Stimulated activated CD4-positive, alpha-beta T cell treated with anti-CD3 and anti-CD28 coated beads, Interleukin-4, amount 100 ng/mL, for 48 hours (primary cell): ENCODE data around the gene COG1.

Experiments
- DNase-seq, 2 donors: peaks; one replicate each; pipeline ENCODE4 v3.0.0-alpha.2; 2020; ENCODE audit warnings: low read depth in 2 of 2

COG1 gene

DNA sequence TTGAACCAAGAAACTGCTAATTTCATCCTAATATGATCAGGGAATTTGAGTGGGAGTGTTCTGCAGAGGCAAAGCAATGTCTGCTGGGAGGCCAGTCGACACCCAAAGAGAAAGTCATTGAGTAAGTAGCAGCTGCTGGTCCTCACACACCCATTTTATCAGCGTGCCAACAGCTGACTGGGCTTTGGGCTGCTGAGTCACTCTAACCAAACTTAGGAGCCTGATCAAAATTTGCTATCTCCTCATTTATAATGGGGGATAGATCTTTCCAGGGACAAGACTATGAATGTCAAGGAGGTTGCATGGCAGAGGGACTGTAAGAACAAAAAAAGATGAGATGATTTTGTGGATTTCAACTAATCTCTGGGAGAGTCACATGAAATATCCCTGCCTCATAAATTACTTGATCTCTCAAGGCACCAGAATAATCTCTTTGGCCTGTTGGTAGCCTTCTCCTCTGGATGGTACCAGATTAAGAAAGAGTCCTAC lies 35.9 kb downstream of the COG1 start:
- peak in 1 of 2 donors; percentile 10 for DNase-seq

DNA sequence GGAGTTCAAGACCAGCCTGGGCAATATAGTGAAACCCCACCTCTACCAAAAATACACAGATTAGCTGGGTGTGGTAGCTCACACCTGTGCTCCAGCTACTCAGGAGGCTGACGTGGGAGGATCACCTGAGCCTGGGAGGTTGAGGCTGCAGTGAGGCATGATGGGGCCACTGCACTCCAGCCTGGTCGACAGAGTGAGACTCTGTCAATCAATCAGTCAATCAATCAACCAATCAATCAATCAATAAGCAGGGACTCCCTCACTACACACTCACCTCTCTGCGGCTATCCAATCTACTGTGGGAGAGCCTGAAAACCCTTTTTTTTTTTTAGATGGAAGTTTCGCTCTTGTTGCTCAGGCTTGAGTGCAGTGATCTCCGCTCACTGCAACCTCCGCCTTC lies 37.2 kb downstream of the COG1 start:
- DNase-seq = no peak

DNA sequence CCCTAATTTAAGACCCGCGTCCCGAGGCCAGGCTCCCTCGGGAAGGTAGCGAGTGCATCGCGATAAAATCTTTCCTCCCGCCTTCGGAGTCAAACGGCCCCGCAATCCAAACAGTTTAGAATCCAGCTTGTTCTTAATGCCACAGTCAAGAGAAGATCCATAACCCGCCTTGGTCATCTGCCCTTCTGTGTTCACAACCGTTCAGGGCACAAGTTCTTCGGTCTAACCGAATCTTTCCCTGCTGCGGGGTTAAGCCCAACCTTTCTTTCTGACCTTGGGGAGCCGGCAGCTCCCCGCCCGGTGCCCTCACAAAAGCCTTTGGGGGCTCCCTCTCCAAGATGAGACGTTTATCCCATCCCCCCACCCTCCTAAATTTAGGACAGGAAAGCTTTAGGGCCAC lies 38.5 kb downstream of the COG1 start:
- DNase-seq = no peak

- peak; percentile 94 to 97 for DNase-seq
Observed at GRCh38 chr17:73231841-73232586, 39.2 kb downstream of the COG1 start.

GRCh38 chr17:73232587-73233373 lies 39.9 kb downstream of the COG1 start:
- DNase-seq = peak in 1 of 2 donors; percentile 19

DNA sequence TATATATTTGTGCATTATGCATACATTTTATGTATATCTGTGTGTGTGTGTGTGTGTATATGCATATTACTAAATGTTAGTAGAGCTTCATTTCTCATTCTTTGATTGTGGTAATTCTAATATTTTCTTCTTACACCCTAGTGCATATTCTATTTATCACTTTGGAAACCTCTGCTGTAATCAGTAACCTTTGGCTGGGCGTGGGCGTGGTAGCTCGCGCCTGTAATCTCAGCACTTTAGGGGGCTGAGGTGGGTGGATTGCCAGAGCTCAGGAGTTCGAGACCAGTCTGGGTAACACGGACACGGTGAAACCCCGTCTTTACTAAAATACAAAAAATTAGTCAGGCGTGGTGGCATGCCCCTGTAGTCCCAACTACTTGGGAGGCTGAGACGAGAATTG lies 41.9 kb downstream of the COG1 start:
- DNase-seq = no peak

DNA sequence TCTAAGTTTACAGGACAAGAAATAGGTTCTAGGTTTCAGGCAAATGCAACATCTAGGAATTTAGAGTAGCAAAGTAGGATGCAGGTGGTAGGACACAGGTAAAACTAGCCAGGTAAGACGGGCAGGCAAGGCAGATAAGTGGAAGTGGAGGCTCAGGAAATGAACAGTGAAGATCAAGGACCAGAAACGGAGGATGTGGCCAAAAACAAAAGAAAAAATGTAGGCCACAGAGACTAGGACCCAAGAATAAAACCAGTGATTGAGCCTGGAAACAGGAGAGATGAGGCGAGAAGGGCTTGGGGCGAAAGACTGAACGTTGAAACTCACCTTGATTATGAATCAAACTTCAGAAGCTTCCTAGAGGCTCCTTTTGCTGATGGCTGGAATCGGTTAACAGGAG lies 44.9 kb downstream of the COG1 start:
- DNase-seq = no peak

DNA sequence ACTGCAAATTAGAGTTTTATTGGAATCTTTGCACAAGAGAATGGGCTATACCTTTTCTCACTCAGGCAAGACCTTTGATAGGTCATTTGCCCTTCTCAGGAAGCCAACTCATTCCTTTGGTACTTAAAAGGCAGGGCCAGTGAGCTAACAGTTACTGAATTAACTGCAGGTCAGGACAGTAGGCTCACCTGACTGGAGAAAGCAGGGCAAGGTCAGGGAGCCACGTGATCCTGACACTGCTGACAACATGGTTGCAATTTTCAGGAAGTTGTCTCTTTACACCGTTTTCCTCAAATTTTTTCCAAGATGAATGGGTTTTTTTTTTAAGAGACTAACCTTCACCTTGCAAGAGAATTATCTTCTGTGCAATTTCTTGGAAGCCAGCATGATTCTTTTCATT lies 47.7 kb downstream of the COG1 start:
- no peak for DNase-seq

DNA sequence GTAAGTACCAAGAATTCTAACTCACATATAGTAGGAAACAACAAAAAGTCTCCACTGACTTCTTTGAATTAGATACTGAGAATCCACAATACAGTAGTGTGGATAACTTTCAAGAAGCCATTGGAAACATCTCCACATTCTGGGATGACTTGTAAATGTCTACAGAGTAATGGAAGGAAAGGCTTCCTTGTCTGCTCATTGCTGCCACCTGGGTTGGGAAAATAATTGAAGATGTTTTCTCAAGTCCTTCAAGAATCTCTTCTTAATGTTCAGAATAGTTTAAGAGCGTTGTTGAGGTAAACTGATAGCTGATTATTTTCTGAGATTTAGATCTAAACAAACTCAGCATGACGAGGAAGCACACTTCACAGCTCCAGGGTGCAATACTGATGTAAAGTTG lies 54.9 kb downstream of the COG1 start:
- no peak for DNase-seq

- no peak for DNase-seq
Observed at GRCh38 chr17:73248532-73248931, 55.7 kb downstream of the COG1 start.

DNA sequence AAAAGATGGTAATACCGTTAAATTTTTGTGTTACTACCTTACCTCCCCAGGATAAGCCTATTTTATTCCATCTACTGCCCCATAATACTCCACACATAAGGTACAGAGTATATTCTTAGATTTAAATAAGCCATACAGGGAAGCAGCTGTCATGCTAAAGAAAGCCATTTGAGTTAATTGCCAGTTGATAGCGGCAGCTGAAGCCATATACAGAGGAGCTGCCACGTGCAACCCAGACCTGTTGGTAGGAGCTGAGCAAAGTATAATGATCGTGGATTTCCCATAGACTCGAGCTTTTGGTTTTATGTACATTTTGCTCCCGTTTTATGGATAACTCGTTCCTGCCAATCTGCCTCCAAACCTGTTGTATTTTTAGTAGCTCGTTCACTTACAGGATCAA lies 56.8 kb downstream of the COG1 start:
- no peak for DNase-seq

DNA sequence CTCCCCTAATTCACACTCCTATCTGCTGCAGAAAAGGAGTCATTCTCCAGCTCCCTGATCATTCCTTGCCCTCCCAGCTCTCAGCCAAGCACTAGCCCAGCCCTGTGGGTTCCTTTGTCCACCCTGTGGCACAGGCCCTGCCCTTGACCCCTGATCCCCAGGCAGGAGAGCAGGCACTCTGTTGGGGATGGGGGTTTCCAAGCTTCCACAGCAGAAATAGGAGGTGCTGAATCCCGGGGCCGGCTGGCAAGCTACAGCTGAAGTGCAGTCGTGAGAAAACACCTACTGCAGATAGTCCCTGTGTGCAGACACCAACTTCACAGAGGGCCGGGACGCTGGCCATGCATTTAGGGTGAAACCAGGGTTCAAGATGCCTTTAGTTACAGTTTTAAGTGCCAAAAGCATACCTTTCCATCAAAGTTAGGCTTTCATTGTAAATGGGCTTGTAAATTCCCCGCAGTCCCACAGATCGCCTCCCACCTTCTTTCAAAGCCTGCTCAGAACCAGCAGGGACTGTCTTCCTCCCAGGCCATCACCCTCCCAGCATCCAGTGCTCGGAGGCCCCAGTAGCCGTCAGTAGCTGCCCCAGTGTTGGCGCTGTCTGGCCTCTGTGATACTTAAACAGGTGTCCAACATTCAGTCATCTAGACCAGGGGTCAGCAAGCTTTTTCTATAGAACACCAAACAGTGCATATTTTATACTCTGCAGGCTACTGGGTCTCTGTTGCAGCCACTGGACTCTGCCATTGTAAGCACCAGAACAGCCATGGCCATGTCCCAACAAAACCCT lies 58.2 kb downstream of the COG1 start:
- DNase-seq = no peak

DNA sequence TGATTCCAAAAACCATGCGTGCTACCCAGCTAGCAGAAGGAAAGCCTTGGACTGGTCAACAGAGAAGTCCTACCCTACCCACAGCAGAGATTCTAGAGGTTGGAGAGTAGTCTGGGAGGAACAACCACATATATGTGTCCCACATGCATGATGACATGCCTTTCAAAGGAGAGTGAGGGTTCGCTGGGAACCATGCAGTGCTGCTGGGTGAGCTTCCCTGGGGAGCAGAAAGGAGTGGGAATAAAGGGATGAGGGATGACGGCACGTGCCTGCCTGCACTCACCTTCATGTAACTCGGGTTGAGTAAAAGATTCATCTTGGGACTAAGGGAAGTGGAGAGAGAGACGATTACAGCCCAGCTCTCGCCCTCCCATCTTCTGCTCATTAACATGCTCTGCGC lies 59.0 kb downstream of the COG1 start:
- DNase-seq = no peak

GRCh38 chr17:73255671-73256181 lies 62.9 kb downstream of the COG1 start:
- DNase-seq = peak; percentile 38 to 44

- no peak for DNase-seq
Observed at GRCh38 chr17:73256220-73256619, 63.4 kb downstream of the COG1 start.

DNA sequence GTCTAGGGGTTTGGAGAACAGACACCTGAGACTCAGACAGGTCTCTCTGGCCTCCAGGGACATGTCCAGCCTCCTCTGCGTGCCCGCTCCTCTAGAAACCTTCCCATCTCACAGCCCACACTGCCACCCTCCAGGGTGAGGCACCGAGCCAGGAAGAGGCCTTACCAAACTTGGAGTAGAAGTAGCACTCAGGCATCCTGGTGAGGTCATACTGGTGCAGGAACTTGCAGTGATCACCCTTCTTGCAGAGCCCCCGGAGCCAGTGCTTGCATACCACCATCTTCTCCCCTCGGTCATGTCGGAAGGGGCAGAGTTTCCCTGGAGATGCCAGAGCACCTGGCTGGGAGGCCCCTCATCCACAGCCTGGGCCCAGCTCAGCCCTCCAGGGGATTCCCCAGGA lies 64.7 kb downstream of the COG1 start:
- no peak for DNase-seq
